GM18507 (cell line): ENCODE measurements around the gene KCNRG.

Source experiments
- DNase-seq: peaks from one replicate; pipeline ENCODE4 v3.0.0; 2011; ENCODE audit warnings: low read depth; ENCODE audit not compliant: insufficient read length; ENCODE audit errors: extremely low spot score
- FAIRE-seq: peaks from 2 replicates; lab custom pipeline; 2011; peaks lifted over from hg19 to GRCh38; lab: Jason Lieb, UNC

The KCNRG gene

DNA sequence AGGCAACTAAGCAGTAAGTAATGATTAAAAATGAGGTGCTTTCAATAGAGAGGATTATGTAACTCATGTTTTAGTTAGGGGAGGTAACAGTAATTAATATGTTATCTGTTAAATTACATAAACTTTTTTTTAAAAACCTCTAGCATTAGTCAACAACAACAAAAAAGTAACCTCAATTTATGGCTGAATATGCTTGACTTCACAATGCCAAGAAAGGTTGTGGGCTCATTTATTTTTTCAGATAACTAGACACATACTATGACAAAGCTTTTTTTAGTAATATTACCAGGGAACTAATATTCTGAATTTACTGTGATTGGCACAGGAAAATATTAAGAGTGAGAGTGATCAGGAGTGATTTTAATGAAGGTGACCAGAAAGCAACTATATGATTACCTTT lies 54.9 kb downstream of the KCNRG start:
- FAIRE-seq = no peak
- no peak for DNase-seq
